Osteoblast (primary cell): ENCODE results near the gene CACNG1. TPM values are rescaled to one million over a fixed set of nuclear protein-coding genes. Genes with fewer than 3 reads are reported as not detected.

Experiments used
- DNase-seq: peaks from one replicate; pipeline ENCODE4 v3.0.0; 2011; ENCODE audit warnings: low spot score, mixed read lengths; ENCODE audit not compliant: insufficient read length; ENCODE audit errors: missing footprints
- H2AFZ ChIP-seq: 2 replicates; pipeline ENCODE4 v1.6.0; 2011; ENCODE audit warnings: mild to moderate bottlenecking, low read length
- H3K27ac ChIP-seq: 2 replicates; pipeline ENCODE4 v1.5.1; 2011; ENCODE audit warnings: mild to moderate bottlenecking, low read depth, low read length, moderate library complexity
- H3K27me3 ChIP-seq: 2 replicates; pipeline ENCODE4 v1.6.0; 2012; ENCODE audit warnings: mild to moderate bottlenecking, control low read depth, inconsistent platforms, low read length, moderate library complexity; ENCODE audit not compliant: insufficient read depth
- H3K36me3 ChIP-seq: 2 replicates; pipeline ENCODE4 v1.5.1; 2011; ENCODE audit warnings: mild to moderate bottlenecking, low read length, control low read depth, moderate library complexity; ENCODE audit not compliant: insufficient read depth
- H3K4me1 ChIP-seq: 2 replicates; pipeline ENCODE4 v1.5.1; 2011; ENCODE audit warnings: mild to moderate bottlenecking, low read length, control low read depth, moderate library complexity; ENCODE audit not compliant: insufficient read depth
- H3K4me2 ChIP-seq: 2 replicates; pipeline ENCODE4 v1.6.0; 2011; ENCODE audit warnings: mild to moderate bottlenecking, low read length; ENCODE audit not compliant: insufficient read depth
- H3K4me3 ChIP-seq: fragments of 200-600 bp; sonication (generic); 3 replicates; pipeline ENCODE4 v1.5.1; 2012; ENCODE audit warnings: mild to moderate bottlenecking, low read length, inconsistent platforms; ENCODE audit not compliant: insufficient read depth
- H3K79me2 ChIP-seq: 2 replicates; pipeline ENCODE4 v1.6.0; 2012; ENCODE audit warnings: mild to moderate bottlenecking, low read length, control low read depth, inconsistent platforms; ENCODE audit not compliant: insufficient read depth
- H3K9me3 ChIP-seq: 2 replicates; pipeline ENCODE4 v1.5.1; 2011; ENCODE audit warnings: low read depth, low read length, control low read depth
- H4K20me1 ChIP-seq: 2 replicates; pipeline ENCODE4 v1.6.0; 2012; ENCODE audit warnings: mild to moderate bottlenecking, low read length, control low read depth; ENCODE audit not compliant: insufficient read depth
- total RNA-seq: library from RNA; depleted of rRNA; stranded (reverse); fragments of >200 nt; gene quantifications from 2 replicates; pipeline ENCODE4 v1.2.3, GENCODE V29; 2012
- TF ChIP-seq, protein P1 (sequence below): IDR thresholded peaks from 2 replicates; pipeline ENCODE4 v1.5.1; 2011; ENCODE audit warnings: mild to moderate bottlenecking, low read depth, low read length, moderate library complexity; ENCODE audit errors: extremely low read depth

CACNG1 gene
- not detected in 2 replicates for total RNA-seq

DNA sequence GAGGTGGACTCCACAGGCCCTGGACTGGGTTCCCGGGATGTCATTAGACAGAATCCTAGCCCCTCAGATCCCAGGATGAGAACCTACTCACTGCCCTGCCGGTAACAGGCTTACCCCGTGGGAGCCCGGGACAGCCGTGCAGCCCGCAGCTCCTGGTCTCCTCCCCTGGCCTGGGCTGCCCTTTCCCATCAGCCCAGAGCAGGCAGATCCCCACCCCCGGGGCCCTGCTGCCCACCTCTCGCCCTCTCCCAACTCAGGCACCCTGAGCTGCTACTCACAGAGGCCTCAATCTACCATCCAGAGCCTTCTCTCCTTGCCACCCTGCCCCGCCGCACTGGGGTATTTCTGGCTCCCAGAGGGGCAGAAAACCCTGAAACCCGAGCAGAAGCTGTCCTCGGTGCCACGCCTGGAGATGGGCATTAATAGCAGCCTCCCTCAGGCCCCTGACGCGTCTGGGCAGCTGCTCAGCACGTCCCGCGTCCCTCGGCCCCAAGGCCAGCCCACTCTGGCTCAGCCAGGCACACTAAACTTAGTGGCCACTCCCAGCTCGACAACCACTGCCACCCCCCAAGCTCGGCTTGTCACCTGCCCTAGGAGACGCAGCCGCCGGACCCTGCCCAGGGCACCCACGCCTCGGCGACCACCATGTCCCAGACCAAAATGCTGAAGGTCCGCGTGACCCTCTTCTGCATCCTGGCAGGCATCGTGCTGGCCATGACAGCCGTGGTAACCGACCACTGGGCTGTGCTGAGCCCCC, at the start of gene CACNG1:
CACNG1 (plus strand) TSS at position 539 of the 757 bp plus-strand sequence; CDS start at position 646, 107 bp downstream.
- H3K4me3 ChIP-seq: no peak within 1 kb of the TSS
- TF ChIP-seq, protein P1, sequence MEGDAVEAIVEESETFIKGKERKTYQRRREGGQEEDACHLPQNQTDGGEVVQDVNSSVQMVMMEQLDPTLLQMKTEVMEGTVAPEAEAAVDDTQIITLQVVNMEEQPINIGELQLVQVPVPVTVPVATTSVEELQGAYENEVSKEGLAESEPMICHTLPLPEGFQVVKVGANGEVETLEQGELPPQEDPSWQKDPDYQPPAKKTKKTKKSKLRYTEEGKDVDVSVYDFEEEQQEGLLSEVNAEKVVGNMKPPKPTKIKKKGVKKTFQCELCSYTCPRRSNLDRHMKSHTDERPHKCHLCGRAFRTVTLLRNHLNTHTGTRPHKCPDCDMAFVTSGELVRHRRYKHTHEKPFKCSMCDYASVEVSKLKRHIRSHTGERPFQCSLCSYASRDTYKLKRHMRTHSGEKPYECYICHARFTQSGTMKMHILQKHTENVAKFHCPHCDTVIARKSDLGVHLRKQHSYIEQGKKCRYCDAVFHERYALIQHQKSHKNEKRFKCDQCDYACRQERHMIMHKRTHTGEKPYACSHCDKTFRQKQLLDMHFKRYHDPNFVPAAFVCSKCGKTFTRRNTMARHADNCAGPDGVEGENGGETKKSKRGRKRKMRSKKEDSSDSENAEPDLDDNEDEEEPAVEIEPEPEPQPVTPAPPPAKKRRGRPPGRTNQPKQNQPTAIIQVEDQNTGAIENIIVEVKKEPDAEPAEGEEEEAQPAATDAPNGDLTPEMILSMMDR: no peak
- H3K4me1 ChIP-seq: no peaks in the 10 kb centered on the region
- no peak within 1 kb of the TSS for H3K27ac ChIP-seq
- no peaks in the 10 kb centered on the region for H3K79me2 ChIP-seq
- H3K27me3 ChIP-seq: peaks cover 15% of the 10 kb centered on the region
- no peaks in the 10 kb centered on the region for H4K20me1 ChIP-seq
- H3K9me3 ChIP-seq: peaks cover 2% of the 10 kb centered on the region
- no peak within 1 kb of the TSS for H2AFZ ChIP-seq
- no peak for DNase-seq
- no peaks in the 10 kb centered on the region for H3K36me3 ChIP-seq
- no peak within 1 kb of the TSS for H3K4me2 ChIP-seq

DNA sequence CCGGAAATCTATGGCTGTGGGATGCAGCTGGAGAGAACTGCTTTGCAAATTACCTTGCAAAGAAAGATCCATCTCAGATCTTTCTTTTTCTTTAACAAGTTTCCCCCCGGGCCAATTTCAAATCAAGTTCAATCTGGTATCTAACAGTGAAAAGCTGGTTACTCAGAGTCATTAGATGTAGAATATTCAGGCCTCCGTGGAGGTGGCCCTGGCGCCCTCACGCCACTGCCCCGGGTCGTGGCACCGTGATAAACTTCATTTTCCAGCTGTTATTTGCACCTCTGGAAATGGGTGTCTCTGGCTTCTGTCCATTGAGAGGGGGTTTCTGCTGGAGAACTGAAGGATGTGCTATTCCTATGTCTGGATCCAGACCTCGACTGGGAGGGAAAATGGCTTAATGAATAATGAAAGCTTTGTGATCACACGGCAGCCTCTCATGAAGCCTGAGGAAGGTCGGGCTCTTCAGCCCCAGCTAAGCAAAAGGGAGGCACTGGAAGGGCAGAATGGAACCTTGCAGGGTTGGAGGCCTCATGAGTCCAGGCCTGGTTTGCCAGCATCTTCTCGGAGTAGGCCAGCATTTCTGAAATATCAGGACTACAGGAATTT, 49.3 kb upstream of the CACNG1 start:
- TF ChIP-seq, protein P1: no peak
- peaks cover 20% of the 10 kb centered on the region for H3K27me3 ChIP-seq
- no peak overlapping the region for H3K4me3 ChIP-seq
- no peak overlapping the region for H2AFZ ChIP-seq
- no peaks in the 10 kb centered on the region for H3K4me1 ChIP-seq
- H3K27ac ChIP-seq: no peak overlapping the region
- no peaks in the 10 kb centered on the region for H3K79me2 ChIP-seq
- H4K20me1 ChIP-seq: no peaks in the 10 kb centered on the region
- DNase-seq: no peak
- no peaks in the 10 kb centered on the region for H3K9me3 ChIP-seq
- H3K4me2 ChIP-seq: no peak overlapping the region
- H3K36me3 ChIP-seq: no peaks in the 10 kb centered on the region

DNA sequence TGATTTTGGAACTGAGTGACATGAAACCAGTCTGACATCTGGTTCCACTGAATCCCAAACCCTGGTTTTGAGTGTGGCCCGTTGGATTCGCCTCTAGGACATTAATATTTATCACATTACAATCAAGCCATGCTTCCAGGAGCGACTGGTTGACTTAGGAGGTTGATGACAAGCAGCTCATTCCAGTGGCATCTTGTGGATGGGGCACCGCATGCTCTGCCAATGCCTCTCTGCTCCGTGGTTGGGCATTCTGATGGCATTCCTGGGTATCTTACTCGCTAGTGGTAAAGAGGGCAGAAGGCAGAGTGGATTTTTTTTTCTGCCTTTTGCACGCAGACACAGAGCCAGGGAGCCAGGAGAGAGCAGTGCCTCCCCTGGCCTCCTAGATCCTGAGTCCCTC, 48.4 kb upstream of the CACNG1 start:
- Histone ChIP-seq H3K27me3 (peaks cover 18% of the 10 kb centered on the region), H3K36me3 (no peaks in the 10 kb centered on the region), H3K4me3 (no peak overlapping the region), H3K4me2 (no peak overlapping the region), H2AFZ (no peak overlapping the region), H4K20me1 (no peaks in the 10 kb centered on the region), H3K27ac (no peak overlapping the region), H3K4me1 (no peaks in the 10 kb centered on the region), H3K79me2 (no peaks in the 10 kb centered on the region), H3K9me3 (no peaks in the 10 kb centered on the region)
- DNase-seq: no peak
- TF ChIP-seq, protein P1: no peak

- Histone ChIP-seq H3K9me3 (no peaks in the 10 kb centered on the region), H3K36me3 (no peaks in the 10 kb centered on the region), H3K79me2 (no peaks in the 10 kb centered on the region), H4K20me1 (no peaks in the 10 kb centered on the region), H3K4me1 (no peaks in the 10 kb centered on the region), H2AFZ (no peak overlapping the region), H3K27me3 (peaks cover 23% of the 10 kb centered on the region), H3K4me3 (no peak overlapping the region), H3K27ac (no peak overlapping the region), H3K4me2 (no peak overlapping the region)
- TF ChIP-seq, protein P1: no peak
- no peak for DNase-seq
Measured at GRCh38 chr17:66996926-66997325, 47.4 kb upstream of the CACNG1 start.
